ENCODE results near the gene RTCA. TPM values are rescaled to one million over a fixed set of nuclear protein-coding genes. Genes with fewer than 3 reads are reported as not detected.
"Not testable (repeated sequence)": the region's sequence is repeated elsewhere in the genome, so short reads cannot be mapped to it uniquely, and the experiment has no call there.

Gene RTCA
- total RNA-seq, 4 donors from 2014 or later: 6.0 to 41.9 (median 36.1) TPM

DNA sequence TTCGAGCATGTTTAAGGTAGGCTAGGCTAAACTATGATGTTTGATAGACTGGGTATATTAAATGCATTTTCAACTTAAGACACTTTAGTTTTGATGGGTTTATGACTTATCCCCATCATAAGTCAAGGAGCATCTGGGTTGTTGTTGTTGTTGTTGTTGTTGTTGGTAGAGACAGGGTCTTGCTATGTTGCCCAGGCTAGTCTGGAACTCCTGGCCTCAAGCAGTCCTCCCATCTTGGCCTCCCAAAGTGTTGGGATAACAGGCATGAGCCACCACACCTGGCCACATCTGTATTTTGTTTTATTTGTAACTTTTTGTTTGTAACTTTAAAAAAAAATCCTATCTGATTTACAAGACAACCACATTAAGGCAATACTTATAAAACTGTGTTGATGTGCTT, 33.9 kb upstream of the RTCA start:
- intact Hi-C loops (cut with DNase I; ENCODE audit: low total_unique reads) (no loop called here), in situ Hi-C loops (cut with MboI; ENCODE audit: low pct_ligation_motif_present in 1 of 4, low pct_unique_long_range_greater_than_20kb in 1 of 4, low sequenced_read_pairs in 3 of 4) (no loop called here)
- TF ChIP-seq POLR2AphosphoS5 (IDR thresholded peaks at IDR 0.05): no peak
- no peak for TF ChIP-seq POLR2A (IDR thresholded peaks at IDR 0.05)
- TF ChIP-seq, protein P1, sequence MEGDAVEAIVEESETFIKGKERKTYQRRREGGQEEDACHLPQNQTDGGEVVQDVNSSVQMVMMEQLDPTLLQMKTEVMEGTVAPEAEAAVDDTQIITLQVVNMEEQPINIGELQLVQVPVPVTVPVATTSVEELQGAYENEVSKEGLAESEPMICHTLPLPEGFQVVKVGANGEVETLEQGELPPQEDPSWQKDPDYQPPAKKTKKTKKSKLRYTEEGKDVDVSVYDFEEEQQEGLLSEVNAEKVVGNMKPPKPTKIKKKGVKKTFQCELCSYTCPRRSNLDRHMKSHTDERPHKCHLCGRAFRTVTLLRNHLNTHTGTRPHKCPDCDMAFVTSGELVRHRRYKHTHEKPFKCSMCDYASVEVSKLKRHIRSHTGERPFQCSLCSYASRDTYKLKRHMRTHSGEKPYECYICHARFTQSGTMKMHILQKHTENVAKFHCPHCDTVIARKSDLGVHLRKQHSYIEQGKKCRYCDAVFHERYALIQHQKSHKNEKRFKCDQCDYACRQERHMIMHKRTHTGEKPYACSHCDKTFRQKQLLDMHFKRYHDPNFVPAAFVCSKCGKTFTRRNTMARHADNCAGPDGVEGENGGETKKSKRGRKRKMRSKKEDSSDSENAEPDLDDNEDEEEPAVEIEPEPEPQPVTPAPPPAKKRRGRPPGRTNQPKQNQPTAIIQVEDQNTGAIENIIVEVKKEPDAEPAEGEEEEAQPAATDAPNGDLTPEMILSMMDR (IDR thresholded peaks at IDR 0.05): no peak
- TF ChIP-seq EP300 (IDR thresholded peaks at IDR 0.05; ENCODE audit: low read depth): no peak
- H3K9me3 ChIP-seq: no peaks in the 10 kb centered on the region
- 100% methylated on average over 1 of the region's 1 CpG; no CpG with 5 or more reads in 1 of the 2 donors for WGBS, 2 donors (ENCODE audit: low coverage in 1 of 2)
- H3K4me3 ChIP-seq: no peak overlapping the region
- H3K36me3 ChIP-seq: peaks cover 0 to 23% (median 6%) of the 10 kb centered on the region in 4 donors
- no peak for DNase-seq
- H3K4me1 ChIP-seq: no peaks in the 10 kb centered on the region
- no peak overlapping the region for H3K27ac ChIP-seq
- no peaks in the 10 kb centered on the region for H3K27me3 ChIP-seq

DNA sequence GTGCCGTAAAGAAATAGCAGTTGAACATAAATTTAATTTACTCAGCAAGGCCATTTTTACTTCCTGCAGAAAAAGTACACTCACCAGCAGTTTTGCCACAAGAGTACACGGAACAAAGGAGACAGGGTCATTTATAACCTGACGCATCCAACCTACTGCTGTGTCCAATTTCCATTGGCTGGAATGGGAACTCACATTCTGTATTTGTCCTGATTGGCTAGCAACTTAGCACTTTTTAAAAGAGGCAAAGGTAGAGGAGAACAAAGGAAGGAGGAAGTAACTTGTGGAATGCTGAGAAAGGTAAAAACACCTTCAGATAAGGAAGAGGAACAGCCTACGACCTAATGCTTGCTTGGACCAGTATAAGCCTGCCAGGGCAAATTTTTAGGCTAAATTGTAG, 32.5 kb upstream of the RTCA start:
- H3K9me3 ChIP-seq; H3K4me3 ChIP-seq; DNase-seq; in situ Hi-C loops (cut with MboI; ENCODE audit: low pct_ligation_motif_present in 1 of 4, low pct_unique_long_range_greater_than_20kb in 1 of 4, low sequenced_read_pairs in 3 of 4); H3K4me1 ChIP-seq; intact Hi-C loops (cut with DNase I; ENCODE audit: low total_unique reads); H3K27me3 ChIP-seq; H3K27ac ChIP-seq: not testable (repeated sequence)
- WGBS, 2 donors (ENCODE audit: low coverage in 1 of 2): 80 to 93% methylated on average over 4 of the region's 4 CpGs
- H3K36me3 ChIP-seq: peaks cover 0 to 27% (median 6%) of the 10 kb centered on the region in 4 donors

DNA sequence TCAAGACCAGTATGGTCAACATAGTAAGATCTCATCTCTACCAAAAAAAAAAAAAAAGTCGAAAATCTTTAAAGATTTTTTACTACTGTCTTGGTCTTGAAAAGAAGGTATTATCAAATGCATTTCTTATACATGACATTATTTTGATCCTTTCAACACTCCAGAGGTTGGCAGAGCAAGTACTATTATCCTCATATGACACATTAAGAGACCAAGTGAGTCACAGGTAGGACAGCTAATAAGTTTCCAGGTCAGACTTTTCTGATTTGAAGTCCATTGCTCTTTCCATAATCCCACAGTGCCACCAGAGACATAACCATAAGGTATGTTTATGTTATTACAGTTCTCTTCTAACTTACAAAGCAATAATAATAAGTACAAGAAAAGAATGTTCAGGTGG, 31.6 kb upstream of the RTCA start:
- H3K27ac ChIP-seq: no peak overlapping the region
- H3K4me3 ChIP-seq: no peak overlapping the region
- H3K27me3 ChIP-seq: no peaks in the 10 kb centered on the region
- no peaks in the 10 kb centered on the region for H3K9me3 ChIP-seq
- peaks cover 0 to 27% (median 6%) of the 10 kb centered on the region in 4 donors for H3K36me3 ChIP-seq
- 89 to 100% methylated on average over 1 of the region's 1 CpG for WGBS, 2 donors (ENCODE audit: low coverage in 1 of 2)
- in situ Hi-C loops (cut with MboI; ENCODE audit: low pct_ligation_motif_present in 1 of 4, low pct_unique_long_range_greater_than_20kb in 1 of 4, low sequenced_read_pairs in 3 of 4): no loop called here
- intact Hi-C loops (cut with DNase I; ENCODE audit: low total_unique reads): no loop called here
- no peaks in the 10 kb centered on the region for H3K4me1 ChIP-seq
- TF ChIP-seq EP300 (IDR thresholded peaks at IDR 0.05; ENCODE audit: low read depth) (no peak), POLR2A (IDR thresholded peaks at IDR 0.05) (no peak), POLR2AphosphoS5 (IDR thresholded peaks at IDR 0.05) (no peak)
- TF ChIP-seq, protein P1 (IDR thresholded peaks at IDR 0.05): no peak
- DNase-seq: no peak

DNA sequence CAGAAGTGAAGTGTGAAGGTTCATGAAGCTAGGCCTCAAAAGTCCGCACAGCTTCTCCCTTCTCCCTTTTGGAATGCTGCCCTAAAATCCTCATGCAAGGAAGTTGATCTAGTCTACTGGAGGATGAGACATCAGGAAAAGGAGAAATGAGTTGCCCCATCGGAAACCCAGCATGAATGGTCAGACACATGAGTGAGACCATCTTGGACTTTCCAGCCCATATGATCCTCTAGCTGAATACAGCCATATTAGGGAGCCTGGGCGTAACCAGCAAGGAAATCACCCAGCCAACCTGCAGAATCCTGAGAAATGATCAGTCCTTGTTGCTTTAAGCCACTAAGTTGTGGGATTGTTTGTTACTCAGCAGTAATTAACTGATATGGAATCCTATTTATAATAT, 28.9 kb upstream of the RTCA start:
- WGBS, 2 donors (ENCODE audit: low coverage in 1 of 2): 94% methylated on average over 3 of the region's 3 CpGs; no CpG with 5 or more reads in 1 of the 2 donors
- intact Hi-C loops (cut with DNase I; ENCODE audit: low total_unique reads): no loop called here
- peaks cover 0 to 27% (median 1%) of the 10 kb centered on the region in 4 donors for H3K36me3 ChIP-seq

More for the DNA sequence above, 28.9 kb upstream of the RTCA start:
- Histone ChIP-seq H3K27ac (no peak overlapping the region), H3K4me1 (no peaks in the 10 kb centered on the region), H3K4me3 (no peak overlapping the region), H3K27me3 (no peaks in the 10 kb centered on the region), H3K9me3 (no peaks in the 10 kb centered on the region)
- DNase-seq: no peak
- TF ChIP-seq EP300 (IDR thresholded peaks at IDR 0.05; ENCODE audit: low read depth): no peak
- TF ChIP-seq POLR2AphosphoS5 (IDR thresholded peaks at IDR 0.05): no peak
- TF ChIP-seq POLR2A (IDR thresholded peaks at IDR 0.05): no peak
- TF ChIP-seq, protein P1 (IDR thresholded peaks at IDR 0.05): no peak
- in situ Hi-C loops (cut with MboI; ENCODE audit: low pct_ligation_motif_present in 1 of 4, low pct_unique_long_range_greater_than_20kb in 1 of 4, low sequenced_read_pairs in 3 of 4): no loop called here
